ENCODE data around the gene CNTLN.
"Not testable (repeated sequence)": the region's sequence is repeated elsewhere in the genome, so short reads cannot be mapped to it uniquely, and the experiment has no call there.

CNTLN gene

DNA sequence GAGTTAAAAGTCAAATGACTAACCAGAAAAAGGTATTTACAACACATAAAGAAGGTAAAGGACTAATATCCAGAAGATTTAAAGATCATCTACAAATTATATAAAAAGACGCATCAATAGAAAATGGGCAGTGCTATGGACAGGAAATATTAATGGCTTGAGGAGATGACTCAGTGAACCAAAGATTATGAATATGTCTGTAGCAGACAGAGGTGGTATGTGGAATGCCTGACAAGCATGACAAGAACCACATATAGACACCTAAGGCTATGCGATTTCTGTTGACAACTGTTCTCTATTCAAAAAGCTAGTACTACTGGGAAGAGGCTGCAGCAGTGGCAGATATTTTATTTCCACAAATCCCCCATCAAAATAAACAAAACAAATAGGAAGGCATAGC, 267.0 kb downstream of the CNTLN start:
- DNase-seq (ENCODE audit: low read depth), result no peak

- peak; percentile 1 for DNase-seq (ENCODE audit: low read depth)
Measured at GRCh38 chr9:17402309-17402708, 267.5 kb downstream of the CNTLN start.

- DNase-seq (ENCODE audit: low read depth), result no peak
Measured at GRCh38 chr9:17403539-17403938, 268.7 kb downstream of the CNTLN start.

DNA sequence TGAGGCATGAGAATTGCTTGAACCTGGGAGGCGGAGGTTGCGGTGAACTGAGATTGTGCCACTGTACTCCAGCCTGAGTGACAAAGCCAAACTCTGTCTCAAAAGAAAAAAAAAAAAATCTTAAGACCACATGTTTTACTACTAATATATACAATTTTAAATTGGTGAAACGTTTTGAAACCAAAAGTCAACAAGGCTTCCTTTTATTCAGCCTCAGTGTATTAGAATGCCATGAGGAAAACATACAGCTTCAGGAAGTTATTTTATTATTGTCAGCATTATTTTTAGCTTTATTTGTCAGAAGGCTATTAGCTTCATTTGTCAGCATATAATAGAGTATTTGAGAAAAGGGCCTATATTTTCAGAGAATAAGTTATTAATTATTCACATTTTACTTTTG, 280.1 kb downstream of the CNTLN start:
- DNase-seq (ENCODE audit: low read depth), result no peak

DNA sequence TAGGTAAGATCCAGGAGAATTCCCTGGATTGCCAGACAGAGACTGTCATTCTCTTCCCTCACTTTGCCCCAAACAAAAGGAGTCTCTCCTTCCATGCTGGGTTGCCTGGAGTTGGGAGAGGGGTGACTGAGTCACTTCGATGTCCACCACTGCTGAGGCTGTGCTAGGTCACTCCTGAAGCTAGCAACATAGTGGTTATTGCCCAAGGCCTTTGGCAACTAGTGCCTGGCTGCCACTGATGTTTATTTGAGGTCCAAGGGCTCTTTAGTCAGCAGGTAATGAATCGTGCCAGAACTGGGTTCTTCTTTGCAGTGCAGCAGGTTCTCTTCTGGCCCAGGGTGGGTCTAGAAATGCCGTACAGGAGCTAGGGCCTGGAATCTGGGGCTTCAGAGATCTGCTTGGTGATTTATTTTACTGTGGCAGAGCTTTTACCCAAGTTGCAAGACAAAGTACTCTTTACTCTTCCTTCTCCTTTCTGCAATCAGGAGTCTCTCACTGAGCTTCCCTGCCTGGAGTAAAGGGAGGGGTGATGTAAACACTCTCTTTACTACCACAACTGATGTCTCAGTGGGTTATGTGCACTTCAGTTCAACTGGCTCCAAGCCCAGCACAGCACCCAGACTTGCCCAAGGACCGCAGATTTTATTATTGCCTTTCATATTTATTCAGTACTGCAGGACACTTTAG, 288.3 kb downstream of the CNTLN start:
- DNase-seq (ENCODE audit: low read depth), result no peak

GRCh38 chr9:17423681-17424011, 288.8 kb downstream of the CNTLN start:
- no peak for DNase-seq (ENCODE audit: low read depth)

GRCh38 chr9:17425384-17425783, 290.5 kb downstream of the CNTLN start:
- no peak for DNase-seq (ENCODE audit: low read depth)

GRCh38 chr9:17433526-17433925, 298.7 kb downstream of the CNTLN start:
- no peak for DNase-seq (ENCODE audit: low read depth)

- no peak for DNase-seq (ENCODE audit: low read depth)
Measured at GRCh38 chr9:17436854-17437253, 302.0 kb downstream of the CNTLN start.

DNA sequence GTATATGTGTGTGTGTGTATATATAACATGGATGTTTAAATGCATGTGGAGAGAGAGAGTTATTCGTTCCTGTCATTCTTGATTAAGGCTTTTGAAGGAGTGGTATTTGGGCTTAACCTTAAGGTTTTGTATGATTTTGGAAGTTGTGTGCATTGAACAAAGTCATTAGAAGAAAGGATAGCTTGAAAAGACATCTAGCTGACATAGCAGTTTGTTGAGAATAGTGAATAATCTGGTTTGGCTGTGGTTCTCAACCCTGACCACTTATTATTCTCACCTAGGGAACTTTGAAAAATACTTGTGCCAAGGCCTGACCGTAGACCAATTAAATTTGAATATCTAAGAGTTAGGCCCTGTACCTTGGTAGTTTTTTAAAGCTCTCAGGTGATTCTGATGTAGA, 303.0 kb downstream of the CNTLN start:
- DNase-seq (ENCODE audit: low read depth), result no peak

- DNase-seq (ENCODE audit: low read depth), result not testable (repeated sequence)
Measured at GRCh38 chr9:17445126-17445525, 310.3 kb downstream of the CNTLN start.

DNA sequence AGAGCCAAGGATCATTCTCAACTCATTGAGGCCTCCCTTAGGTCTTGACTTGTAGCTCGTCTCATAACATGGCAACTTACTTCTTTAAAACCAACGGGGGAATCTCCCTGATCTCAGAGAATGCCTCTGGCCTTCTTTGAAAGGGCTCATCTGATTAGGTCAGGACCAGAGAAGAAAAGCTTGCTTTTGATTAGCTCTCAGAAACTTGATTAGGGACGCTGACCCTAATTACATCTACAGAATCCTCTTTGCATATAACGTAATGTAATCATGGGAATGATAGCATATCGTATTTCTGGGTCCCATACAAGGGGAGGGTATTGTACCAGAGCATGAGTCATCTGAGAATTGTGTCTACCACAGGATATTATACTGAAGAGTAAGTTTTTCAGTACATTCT, 318.9 kb downstream of the CNTLN start:
- no peak for DNase-seq (ENCODE audit: low read depth)

- peak; percentile 6 for DNase-seq (ENCODE audit: low read depth)
Measured at GRCh38 chr9:17462869-17463464, 328.1 kb downstream of the CNTLN start.

DNA sequence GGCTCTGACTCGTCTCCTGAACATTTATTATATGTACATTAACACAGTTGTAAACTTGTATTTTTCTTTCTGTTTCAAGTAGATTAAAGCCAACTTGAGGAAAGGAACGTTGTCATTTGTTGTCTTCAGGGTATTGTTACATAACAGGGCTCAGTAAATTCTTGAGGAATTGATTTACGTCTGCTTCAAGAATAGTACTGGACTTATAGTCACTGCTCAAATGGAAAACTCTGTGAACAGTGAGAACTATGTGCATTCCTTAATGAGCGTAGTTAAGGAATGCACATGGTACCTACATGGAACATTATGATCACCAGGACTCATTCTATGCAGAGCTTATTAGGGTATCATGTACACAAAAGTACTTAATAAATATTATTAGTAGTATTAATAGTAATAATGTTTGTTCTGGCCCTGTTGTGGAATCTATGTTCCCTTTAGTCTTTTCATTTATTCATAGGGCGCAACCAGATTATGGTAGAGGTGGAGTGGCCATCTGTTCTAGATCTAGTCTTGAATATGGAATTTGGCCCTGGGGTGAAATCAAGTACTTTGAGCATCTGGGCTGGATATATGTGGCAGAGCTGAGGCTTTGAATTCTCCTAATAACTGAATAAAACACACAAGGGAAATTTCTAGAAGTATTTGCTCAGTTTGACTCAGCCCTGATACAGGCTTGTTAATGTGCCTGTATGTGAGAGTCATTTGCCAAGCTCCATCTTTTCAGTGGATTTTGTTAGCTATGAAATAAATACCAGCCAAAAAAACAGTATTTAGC, 335.4 kb downstream of the CNTLN start:
- DNase-seq (ENCODE audit: low read depth), result no peak

DNA sequence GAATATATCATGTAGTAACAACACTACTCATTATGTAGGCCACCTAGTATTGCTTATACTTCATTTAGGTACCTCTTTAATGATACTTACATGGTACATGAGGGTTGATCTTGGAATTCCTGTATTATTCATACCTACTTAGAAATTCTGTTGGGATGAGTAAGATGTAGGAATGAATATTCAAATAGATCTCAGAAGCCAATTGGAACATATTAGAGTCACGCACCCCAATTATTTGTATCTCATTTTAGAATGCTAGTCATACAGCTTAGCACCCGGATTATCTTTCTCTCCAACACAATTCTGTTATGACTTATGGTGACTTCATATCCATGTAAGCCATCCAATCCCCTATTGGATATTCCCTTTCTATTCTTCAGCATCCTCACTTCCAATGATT, 337.3 kb downstream of the CNTLN start:
- DNase-seq (ENCODE audit: low read depth), result no peak

DNA sequence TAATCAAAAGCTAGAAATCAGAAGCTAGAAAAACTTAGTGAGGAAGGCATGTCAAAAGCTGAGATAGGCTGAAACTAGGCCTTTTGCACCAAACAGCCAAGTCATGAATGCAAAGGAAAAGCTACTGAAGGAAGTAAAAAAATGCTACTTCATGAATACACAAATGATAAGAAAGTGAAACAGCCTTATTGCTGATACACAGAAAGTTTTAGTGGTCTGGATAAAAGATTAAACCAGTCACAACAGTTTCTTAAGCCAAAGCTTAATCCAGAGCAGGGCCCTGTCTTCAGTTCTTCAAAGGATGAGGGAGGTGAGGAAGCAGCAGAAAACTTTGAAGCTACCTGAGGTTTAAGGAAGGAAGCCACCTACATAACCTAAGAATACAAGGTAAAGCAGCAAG, 341.6 kb downstream of the CNTLN start:
- no peak for DNase-seq (ENCODE audit: low read depth)

DNA sequence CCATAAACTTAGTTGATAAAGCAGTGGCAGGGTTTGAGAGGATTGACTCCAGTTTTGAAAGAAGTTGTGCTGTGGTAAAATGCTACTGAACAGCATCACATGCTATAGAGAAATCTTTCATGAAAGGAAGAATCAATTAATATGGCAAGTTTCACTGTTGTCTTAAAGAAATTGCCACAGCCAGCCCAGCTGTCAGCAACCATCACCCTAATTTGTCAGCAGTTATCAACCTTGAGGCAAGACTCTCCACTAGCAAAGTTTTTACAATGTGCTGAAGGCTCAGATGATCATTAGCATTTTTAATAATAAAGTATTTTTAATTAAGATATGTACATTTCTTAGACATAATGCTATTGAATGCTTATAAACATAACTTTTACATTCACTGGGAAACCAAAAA, 343.0 kb downstream of the CNTLN start:
- DNase-seq (ENCODE audit: low read depth), result no peak

DNA sequence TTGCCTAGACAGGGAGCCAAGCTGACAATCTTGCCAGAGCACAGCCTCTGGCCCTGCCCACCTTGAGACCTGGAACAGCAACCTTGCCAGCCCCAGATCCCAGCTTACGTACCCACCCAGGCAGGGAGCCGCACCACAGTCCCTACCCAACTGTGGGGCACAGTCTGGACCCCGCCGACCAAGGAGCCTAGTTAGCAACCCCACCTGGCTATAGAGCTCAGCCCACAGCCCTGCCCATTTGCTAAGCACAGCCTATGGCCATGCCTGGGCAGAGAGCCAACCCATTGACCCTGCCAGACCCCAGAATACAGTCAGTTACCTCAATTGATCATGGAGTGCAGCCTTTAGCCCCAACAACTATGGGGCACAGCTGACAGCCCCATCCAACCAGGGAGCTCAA, 346.1 kb downstream of the CNTLN start:
- DNase-seq (ENCODE audit: low read depth), result no peak

DNA sequence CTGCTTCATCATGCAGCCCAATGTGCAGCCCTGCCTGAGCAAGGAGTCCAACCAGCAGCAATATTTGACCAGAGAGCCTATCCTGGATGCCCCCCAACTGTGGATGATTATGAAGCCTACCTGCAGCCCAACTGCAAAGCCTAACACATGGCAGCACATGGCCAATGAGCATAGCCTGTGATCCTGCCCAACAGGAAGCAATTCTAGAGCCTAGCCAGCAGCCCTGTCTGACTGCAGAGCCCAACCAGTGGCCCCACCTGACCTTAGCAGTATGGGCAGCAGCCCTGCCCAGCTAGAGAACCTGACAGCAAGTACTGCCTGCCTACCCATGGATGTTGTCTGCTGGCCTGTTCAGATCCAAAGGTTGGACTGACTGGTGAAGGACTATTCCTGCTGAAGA, 346.7 kb downstream of the CNTLN start:
- no peak for DNase-seq (ENCODE audit: low read depth)

- DNase-seq (ENCODE audit: low read depth), result no peak
Measured at GRCh38 chr9:17484906-17485305, 350.1 kb downstream of the CNTLN start.

DNA sequence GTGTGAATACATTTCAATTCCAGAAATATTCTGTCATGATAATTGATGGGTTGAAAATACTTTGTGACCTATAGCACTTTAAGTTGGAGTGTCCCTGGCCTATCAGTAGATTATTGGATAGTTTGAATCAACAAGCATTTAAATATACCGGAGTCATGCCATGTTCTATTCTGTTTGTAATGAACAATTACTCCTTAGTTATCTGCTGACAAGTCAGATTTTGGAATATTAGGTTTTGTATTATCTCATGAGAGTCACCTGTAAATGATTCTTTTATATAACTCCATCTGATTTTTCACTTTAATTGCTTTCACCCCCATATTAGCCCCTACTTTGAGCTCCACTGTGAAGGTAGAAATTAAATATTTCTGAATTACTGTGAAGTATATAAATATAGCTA, 351.6 kb downstream of the CNTLN start:
- no peak for DNase-seq (ENCODE audit: low read depth)

DNA sequence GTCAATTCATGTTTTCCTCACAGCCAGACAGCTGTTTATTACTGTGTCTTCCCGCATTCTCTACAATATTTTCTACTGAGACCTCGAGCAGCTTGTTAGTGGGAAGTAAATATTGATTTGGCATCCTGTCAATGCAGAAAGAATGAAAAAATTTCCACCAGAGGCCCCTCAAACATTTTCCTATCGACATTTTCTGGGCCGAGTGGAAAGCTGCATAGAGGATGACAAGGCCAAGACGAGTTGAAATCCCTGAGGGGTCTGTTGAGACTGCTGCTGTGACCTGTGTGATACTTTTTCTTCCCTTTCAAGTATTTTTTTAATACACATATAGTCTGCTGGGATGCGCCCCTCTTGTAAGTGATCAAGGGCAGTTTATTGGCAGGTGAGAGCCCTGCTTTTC, 352.6 kb downstream of the CNTLN start:
- DNase-seq (ENCODE audit: low read depth), result no peak

DNA sequence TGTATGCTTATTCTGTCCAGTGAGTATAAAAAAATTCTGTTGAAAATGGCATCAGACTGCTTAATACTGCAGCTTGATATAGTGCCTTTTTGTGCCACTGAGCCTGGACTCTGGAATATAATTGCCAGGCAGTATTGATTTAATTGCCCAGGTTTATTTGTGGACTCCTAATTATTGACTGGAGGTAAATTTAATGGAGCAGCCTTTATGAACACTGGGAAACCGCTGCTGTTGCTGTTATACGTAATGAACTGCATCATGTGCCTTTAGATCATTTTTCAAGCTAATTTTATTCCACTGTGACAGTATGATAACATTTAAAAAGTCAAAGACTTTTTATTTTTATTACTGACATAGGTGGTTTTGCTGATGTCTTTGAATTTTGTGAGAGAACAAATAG, 353.8 kb downstream of the CNTLN start:
- no peak for DNase-seq (ENCODE audit: low read depth)

DNA sequence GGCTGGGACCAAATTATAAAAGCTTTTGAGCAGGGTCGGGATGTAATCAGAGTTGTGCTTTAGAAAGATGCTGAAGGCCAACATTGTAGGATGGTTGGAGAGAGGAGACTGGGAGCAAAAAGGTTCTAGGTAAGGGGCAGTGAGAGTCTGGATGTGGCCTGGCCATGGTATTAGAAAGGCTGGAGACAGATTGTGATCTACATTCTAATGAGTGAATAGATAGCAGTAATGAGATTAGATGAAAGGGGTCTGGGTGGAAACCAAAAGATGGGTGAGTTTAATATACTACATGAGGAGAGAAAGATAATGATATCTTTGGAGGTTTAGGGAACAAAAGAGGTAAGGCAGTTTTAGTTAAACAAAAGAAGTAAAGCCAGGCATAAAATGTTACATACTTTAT, 355.3 kb downstream of the CNTLN start:
- no peak for DNase-seq (ENCODE audit: low read depth)
